Measurements from ENCODE around the gene RASSF1.

DNA sequence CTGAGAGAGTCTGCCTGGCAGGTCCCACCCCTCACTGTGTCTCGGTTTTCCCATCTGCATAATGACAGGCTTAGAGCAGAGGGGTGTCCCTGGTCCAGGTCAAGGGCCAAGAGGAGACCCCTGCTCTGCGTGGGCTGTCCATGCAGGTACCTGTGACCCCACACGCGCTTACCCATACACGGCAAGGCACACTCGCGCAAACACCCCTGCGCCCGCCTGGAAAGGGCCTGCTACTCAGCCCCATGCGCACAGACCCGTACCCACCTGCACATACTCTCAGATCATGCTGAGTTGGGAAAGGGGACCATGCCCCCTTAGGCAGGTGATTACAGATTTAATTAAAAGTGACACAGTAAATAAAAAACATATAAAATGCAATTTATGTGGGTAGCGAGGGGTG, 42.1 kb upstream of the RASSF1 start:
- TF ChIP-seq TAF1 (IDR thresholded peaks at IDR 0.05; ENCODE audit: low read depth) = no peak
- no peak for TF ChIP-seq EZH2 (IDR thresholded peaks at IDR 0.05; ENCODE audit: borderline replicate concordance, insufficient read depth, low read length, poor library complexity, severe bottlenecking)
- TF ChIP-seq, protein P1, sequence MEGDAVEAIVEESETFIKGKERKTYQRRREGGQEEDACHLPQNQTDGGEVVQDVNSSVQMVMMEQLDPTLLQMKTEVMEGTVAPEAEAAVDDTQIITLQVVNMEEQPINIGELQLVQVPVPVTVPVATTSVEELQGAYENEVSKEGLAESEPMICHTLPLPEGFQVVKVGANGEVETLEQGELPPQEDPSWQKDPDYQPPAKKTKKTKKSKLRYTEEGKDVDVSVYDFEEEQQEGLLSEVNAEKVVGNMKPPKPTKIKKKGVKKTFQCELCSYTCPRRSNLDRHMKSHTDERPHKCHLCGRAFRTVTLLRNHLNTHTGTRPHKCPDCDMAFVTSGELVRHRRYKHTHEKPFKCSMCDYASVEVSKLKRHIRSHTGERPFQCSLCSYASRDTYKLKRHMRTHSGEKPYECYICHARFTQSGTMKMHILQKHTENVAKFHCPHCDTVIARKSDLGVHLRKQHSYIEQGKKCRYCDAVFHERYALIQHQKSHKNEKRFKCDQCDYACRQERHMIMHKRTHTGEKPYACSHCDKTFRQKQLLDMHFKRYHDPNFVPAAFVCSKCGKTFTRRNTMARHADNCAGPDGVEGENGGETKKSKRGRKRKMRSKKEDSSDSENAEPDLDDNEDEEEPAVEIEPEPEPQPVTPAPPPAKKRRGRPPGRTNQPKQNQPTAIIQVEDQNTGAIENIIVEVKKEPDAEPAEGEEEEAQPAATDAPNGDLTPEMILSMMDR (IDR thresholded peaks at IDR 0.05; ENCODE audit: poor library complexity, severe bottlenecking) = no peak
- no peak for TF ChIP-seq POLR2AphosphoS5 (IDR thresholded peaks at IDR 0.05)
- no peak for TF ChIP-seq EP300 (conservative IDR thresholded peaks at IDR 0.05; ENCODE audit: poor library complexity, severe bottlenecking)
- TF ChIP-seq RAD21 (conservative IDR thresholded peaks at IDR 0.05) = no peak
